GM12892 (cell line): ENCODE measurements around the gene MYH9.
"Not testable (repeated sequence)": the region's sequence is repeated elsewhere in the genome, so short reads cannot be mapped to it uniquely, and the experiment has no call there.

Experiments used
- DNase-seq: peaks from one replicate; pipeline ENCODE4 v3.0.0; 2011; ENCODE audit not compliant: insufficient read length
- FAIRE-seq: peaks from 2 replicates; lab custom pipeline; 2011; peaks lifted over from hg19 to GRCh38; lab: Jason Lieb, UNC
- POLR2A ChIP-seq: IDR thresholded peaks from 2 replicates; pipeline ENCODE4 v1.6.1; 2011; ENCODE audit warnings: low read depth, low read length, control low read depth
- POLR2AphosphoS5 ChIP-seq: IDR thresholded peaks from 2 replicates; pipeline ENCODE4 v1.6.1; 2011; ENCODE audit warnings: low read depth, low read length, control low read depth
- TAF1 ChIP-seq: IDR thresholded peaks from 2 replicates; pipeline ENCODE4 v1.6.1; 2011; ENCODE audit warnings: low read depth, mild to moderate bottlenecking, control low read depth, low read length, borderline replicate concordance

MYH9 gene

DNA sequence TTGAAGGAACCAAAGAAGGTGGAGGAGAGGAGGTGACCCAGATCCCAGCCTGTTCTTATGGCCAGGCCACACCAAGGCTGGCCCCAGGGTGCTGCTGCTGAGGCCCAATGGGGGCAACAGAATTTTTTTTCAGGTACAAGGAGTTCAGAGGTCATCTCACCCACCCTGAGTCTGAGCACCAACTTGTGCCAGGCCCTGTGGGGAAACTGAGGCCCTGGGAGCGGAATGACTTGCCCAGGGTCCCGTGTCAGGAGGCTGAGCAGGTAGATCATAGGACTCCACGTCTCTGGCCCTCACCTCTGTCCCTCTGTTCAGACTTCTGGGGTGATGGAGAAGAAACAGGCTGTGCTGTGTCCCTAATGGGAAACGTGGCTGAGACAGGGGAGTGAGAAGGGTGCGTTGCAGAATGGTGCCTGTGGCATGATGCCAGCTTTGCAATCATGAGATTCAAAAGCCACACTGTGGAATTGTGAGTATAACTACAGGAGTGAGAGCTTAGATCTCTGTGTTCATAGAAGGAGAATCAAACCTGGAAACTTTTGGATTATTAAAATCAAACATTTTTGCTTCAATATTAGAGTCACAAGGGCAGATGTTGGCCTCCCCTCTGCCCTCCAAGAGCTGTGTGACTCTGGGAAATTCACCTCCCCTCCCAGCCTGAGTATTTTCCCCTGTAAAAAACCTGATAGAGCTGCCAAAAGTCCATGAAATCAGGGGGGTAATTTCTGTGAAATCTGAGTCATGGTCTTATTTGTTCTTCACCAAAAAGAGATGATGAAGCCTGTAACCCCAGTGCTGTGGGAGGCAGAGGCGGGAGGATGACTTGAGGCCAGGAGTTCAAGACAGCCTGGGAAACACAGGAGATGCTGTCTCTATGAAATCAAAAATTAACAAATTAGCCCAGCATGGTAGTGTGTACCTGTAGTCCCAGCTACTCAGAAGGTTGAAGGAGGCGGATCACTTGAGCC is 134.0 kb downstream of the MYH9 start:
- peak; percentile 87 for FAIRE-seq
- no peak for DNase-seq

DNA sequence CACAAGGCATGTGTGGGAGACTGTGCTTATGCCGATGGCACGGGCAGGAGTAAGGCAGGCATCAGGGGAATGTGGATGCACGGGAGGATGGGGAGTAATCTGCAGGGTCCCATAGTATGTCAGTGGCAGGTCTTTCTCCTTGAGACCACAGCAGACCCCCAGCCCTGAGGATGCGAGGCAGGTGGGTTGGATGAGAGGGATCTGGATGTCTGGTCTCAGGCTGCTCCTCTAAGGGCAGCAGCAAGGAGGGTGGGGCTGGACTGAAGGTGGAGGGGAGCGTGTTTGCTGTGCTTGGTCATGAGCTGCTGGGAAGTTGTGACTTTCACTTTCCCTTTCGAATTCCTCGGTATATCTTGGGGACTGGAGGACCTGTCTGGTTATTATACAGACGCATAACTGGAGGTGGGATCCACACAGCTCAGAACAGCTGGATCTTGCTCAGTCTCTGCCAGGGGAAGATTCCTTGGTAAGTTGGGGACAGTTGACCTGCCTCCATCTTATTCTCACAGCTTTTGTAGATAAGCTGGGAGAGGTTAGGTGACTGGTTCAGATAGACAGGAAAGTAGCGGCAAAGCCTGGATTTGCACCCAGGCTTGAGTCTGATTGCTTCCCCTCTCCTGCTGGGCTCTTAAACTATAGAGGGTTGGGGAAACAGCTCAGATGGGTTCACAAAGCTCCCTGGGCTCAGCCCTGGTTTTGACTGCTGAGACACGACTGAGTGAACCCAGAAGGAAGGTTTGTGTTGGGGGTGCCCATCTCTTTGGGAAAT is 134.8 kb downstream of the MYH9 start, which contains the start of gene APOL1:
TSS of gene APOL1 (plus strand) at position 380 of the 769 bp plus-strand sequence. CDS start 1,823 bp downstream, outside the sequence.
- DNase-seq (no peak), FAIRE-seq (peak; percentile 93)
- TF ChIP-seq POLR2AphosphoS5 = no peak
- TF ChIP-seq TAF1 = no peak
- no peak for TF ChIP-seq POLR2A

More for the DNA sequence above, 134.0 kb downstream of the MYH9 start:
- TF ChIP-seq POLR2A (no peak), TAF1 (no peak), POLR2AphosphoS5 (no peak)

DNA sequence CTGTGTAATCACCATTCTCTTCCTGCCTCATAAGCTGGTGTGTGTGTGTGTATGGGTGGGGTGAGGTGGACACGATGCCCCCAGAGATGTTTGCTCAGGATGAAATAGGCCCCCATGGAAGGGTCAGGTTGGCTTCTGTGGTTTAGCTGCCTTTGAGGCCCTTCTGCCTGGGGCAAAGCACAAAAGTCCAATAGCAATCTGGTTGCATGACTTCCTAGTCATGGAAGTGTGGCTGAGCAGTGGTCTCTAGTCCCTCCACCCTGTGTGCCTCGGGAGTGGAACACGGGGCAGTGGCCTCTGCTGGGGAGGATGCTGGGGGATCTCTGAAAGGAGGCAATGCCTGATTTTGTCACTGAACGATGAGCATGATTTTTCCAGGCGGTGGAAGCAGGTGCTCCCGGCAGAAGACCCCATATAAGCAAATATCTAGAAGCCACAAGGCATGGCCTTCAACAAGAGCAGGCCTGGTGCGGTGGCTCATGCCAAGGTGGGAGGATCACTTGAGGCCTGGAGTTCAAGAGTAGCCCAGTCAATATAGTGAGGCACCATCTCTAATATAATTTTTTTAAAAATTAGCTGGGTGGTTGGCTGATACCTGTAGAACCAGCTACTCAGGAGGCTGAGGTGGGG is 135.7 kb downstream of the MYH9 start:
- not testable (repeated sequence) for DNase-seq
- peak; percentile 48 for FAIRE-seq

DNA sequence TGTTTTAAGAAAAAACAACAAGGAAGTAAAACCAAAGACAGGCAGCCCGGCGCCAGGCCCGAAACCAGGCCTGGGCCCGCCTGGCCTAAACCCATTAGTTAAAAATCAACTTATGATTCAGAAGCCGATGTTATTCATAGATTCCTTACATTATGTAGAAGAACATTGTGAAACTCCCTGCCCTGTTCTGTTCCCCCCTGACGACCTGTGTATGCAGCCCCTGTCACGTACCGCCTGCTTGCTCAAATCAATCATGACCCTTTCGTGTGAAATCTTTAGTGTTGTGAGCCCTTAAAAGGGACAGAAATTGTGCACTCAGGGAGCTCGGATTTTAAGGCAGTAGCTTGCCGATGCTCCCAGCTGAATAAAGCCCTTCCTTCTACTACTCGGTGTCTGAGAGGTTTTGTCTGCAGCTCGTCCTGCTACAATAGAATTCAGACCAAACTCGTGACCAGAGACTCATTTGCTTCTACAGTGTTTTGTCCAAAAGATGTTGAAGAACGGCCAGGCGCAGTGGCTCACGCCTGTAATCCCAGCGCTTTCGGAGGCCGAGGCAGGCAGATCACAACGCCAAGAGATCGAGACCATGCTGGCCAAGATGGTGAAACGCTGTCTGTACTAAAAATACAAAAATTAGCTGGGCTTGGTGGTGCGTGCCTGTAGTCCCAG is 137.3 kb downstream of the MYH9 start:
- not testable (repeated sequence) for FAIRE-seq

DNA sequence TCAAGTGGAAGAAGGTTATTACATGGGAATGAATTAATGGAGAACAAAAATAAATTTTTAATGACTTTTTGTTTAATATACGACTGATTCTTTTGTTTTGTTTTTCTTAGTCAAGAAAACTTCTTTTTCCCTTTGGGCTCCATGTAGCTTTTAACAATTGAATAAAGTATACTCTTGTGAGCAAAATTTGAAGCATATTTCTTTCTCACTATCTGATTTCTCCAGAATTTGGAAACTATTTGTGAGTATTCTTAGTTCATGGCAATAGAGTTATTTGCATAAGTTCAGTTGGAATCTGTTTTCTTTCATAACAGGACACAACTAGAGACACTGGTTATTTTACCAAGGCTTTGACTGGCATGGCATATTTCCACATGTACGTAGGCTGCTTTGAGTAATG is 138.6 kb downstream of the MYH9 start:
- TF ChIP-seq POLR2A (no peak), TAF1 (no peak), POLR2AphosphoS5 (no peak)
- FAIRE-seq (no peak), DNase-seq (no peak)

More for the DNA sequence above, 137.3 kb downstream of the MYH9 start:
- not testable (repeated sequence) for DNase-seq

DNA sequence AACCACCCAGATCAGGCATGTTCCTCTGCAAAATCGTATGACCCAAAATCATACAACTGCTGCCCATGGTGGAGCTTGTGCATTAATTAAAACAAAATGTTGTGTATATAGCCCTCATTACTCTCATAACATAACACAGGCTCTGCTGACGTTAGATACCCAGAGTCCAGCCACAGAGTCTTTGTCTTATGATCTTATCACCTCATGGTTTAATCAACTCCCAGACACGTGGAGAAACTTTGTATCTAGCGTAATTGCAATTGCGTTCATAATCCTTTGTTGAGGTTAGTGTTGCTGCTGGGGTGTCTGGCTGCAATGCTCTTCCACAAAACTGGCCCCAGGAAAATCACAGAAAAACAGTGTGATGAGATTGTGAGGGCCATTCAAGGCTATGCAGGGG is 139.8 kb downstream of the MYH9 start:
- DNase-seq (no peak), FAIRE-seq (no peak)
- TF ChIP-seq TAF1 (no peak), POLR2AphosphoS5 (no peak), POLR2A (no peak)

DNA sequence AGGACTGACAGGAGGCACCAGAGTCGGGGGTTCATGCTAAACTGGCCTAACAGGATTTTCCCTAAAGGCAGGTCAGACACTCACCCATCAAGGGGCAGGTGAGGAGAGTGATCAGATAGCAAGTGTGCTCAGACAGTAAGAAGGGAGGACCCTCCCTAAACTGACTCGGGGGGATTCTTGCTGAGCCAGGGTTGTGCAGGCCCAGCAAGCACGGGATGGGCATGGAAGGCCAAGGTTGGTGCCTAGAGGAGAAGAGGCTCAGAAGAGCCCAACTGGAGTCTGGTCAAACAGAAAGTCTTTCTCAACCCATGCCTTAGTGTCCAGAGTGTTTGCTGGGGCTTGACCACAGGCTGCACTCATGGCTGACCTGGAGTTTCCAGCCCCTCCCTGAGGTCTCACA is 141.0 kb downstream of the MYH9 start:
- FAIRE-seq (no peak), DNase-seq (no peak)
- no peak for TF ChIP-seq POLR2A
- no peak for TF ChIP-seq TAF1
- TF ChIP-seq POLR2AphosphoS5 = no peak

DNA sequence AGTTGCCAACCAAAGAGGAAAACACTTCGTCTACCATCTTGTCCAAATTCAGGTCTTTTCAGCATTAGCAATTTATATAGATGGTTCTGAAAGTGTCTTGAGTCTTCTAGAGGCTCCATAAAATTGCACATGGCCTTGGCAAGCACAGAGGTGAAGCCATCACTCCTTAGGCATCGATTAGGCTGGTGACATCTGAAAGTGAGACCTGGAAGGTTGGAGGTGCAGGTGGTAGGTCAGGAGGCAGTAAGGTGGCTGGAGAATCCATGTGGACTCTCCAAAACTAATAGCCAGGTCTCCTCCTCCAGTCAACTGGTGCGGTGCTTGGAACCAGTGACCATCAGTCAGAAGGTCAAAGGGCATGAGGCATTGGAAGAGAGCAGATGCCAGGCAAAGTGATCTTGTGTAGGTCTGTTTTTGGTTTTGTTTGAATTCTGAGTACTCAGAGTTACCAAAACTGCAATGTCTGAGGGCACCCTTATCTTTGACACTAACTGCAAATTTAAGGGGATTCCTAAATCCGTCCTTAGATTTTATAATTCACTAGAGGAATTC is 141.9 kb downstream of the MYH9 start:
- DNase-seq = no peak
- FAIRE-seq = no peak
- no peak for TF ChIP-seq POLR2A
- TF ChIP-seq TAF1 = no peak
- TF ChIP-seq POLR2AphosphoS5 = no peak

DNA sequence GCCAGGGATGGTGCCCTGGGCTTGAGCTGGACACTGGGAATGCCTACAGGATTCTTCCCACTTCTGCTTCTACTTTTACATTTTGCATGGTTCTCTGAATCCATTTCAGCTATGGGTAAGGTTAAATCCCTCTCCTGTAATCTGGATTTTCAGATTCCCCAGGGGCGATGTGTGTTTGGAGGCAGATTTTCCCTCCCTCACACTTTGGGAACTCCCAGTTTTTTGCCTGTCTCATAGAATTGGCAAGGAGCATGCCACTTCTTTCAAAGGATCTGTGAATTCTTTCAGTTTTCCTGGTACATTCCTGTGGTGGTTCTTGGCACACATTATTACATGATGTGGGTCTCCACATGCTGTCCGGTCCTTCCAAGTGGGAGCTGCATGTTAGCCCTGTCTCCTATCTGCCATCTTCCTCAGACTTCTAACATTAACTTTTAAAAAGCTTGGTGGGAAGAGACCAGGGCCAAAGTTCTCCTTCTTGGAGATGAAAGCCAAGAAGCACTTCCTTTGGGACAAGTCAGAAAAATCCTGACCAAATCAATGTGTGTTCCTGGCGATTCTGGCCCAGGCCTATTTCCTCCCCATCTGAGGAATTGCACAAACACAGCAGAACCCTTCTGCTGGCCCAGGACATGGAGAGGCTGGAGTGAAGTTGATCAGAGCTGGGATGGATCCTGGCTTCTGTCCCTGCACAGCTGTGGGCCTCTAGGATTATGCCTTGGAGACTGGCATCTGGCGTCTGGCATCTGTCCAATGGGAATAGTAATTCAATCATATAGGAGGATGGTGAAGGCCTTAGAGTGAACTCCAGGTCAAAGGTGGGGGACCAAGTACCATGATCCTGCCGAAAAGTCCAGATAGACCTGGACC is 143.0 kb downstream of the MYH9 start:
- DNase-seq = no peak
- FAIRE-seq = no peak
- TF ChIP-seq TAF1 (no peak), POLR2AphosphoS5 (no peak), POLR2A (no peak)

DNA sequence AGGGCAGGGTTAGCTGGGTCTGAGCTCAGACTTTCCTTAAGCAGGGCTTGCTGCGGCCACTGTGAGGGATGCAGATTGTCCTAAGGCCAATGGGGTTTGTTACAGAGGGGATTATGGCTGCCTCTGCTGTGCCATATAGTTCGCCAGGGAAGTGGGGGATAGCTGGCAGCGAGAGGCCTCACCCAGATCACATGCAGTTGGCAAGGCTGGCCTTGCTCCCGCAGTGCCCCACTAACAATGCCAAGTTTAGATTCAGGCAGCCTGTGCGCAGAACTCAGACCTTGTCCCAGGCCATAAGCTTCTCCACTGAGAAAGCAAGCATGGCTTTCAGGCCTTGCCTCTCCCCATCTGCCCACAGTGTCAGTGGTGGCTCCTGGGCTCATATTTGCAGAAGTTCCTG is 143.8 kb downstream of the MYH9 start:
- no peak for TF ChIP-seq TAF1
- no peak for TF ChIP-seq POLR2AphosphoS5
- TF ChIP-seq POLR2A = no peak
- FAIRE-seq (no peak), DNase-seq (no peak)
